T-cell (primary cell): ENCODE data around the gene NDUFA5. TPM values are rescaled to one million over a fixed set of nuclear protein-coding genes. Genes with fewer than 3 reads are reported as not detected.

ENCODE experiments used
- ATAC-seq, 4 experiments: fragments of 200-7000 bp in 3 of 4; fragments of 150-1000 bp in 1 of 4; cut with Tn5 transposase; replicated peaks in 1 of 4; 1 replicate in 3 of 4; 2 replicates in 1 of 4; pipeline ENCODE4 v1.10.0; 2021; ENCODE audit warnings: moderate library complexity in 3 of 4, mild to moderate bottlenecking in 2 of 4, moderate number of reproducible peaks in 1 of 4
- CTCF ChIA-PET, 2 donors: fragments of 300-600 bp; sonication (Branson Sonifier 250); formaldehyde crosslinking; loops; one replicate each; lab custom pipeline; 2022; ENCODE audit warnings: antibody characterized with exemption in 2 of 2; lab: Charles Lee
- POLR2A ChIA-PET, 2 donors: fragments of 300-600 bp; sonication (Branson Sonifier 250); formaldehyde crosslinking; loops; one replicate each; lab custom pipeline; 2022; ENCODE audit warnings: antibody characterized with exemption in 2 of 2; lab: Charles Lee
- DNase-seq, 35 experiments: peaks; one replicate each; pipeline versions ENCODE4 v3.0.0 to v3.0.0-alpha.2; 2013 to 2023
- H3K27ac ChIP-seq: one replicate; pipeline ENCODE4 v1.5.1; 2013; ENCODE audit warnings: low read length
- H3K27me3 ChIP-seq, 2 experiments: replicated peaks in 1 of 2; 1 replicate in 1 of 2; 2 replicates in 1 of 2; pipeline versions ENCODE4 v1.6.1 to v1.7.0; 2013; ENCODE audit warnings: low read length in 1 of 2, mixed read lengths in 1 of 2; ENCODE audit not compliant: control insufficient read depth in 2 of 2, insufficient read depth in 2 of 2; ENCODE audit errors: extremely low read depth in 1 of 2
- H3K36me3 ChIP-seq, 2 donors: 1 replicate in 1 of 2; 2 replicates in 1 of 2; pipeline versions ENCODE4 v1.6.1 to v1.7.0; 2013; ENCODE audit warnings: low read length in 1 of 2; ENCODE audit not compliant: control insufficient read depth in 2 of 2, insufficient read depth in 1 of 2; ENCODE audit errors: extremely low read depth in 1 of 2
- H3K4me1 ChIP-seq, 2 experiments: 1 replicate in 1 of 2; 2 replicates in 1 of 2; pipeline versions ENCODE4 v1.6.1 to v1.7.0; 2013; ENCODE audit warnings: low read length in 2 of 2, mixed read lengths in 1 of 2; ENCODE audit not compliant: insufficient read depth in 2 of 2, control insufficient read depth in 1 of 2; ENCODE audit errors: extremely low read depth in 1 of 2
- H3K4me3 ChIP-seq, 2 donors: 1 replicate in 1 of 2; 2 replicates in 1 of 2; pipeline versions ENCODE4 v1.5.1 to v1.7.0; 2013; ENCODE audit warnings: mild to moderate bottlenecking in 2 of 2, low read length in 1 of 2, moderate library complexity in 1 of 2; ENCODE audit not compliant: control insufficient read depth in 1 of 2; ENCODE audit errors: extremely low read depth in 1 of 2
- H3K9me3 ChIP-seq: 2 replicates; pipeline ENCODE4 v1.7.0; 2013
- H3K27ac Mint-ChIP-seq, 2 donors: one replicate each; pipeline ENCODE4 v1.8.0; 2020 to 2021; ENCODE audit warnings: mild to moderate bottlenecking in 2 of 2, mixed read lengths in 2 of 2
- H3K27me3 Mint-ChIP-seq, 2 donors: one replicate each; pipeline ENCODE4 v1.8.0; 2021 to 2022; ENCODE audit warnings: mixed read lengths in 2 of 2
- H3K36me3 Mint-ChIP-seq: one replicate; pipeline ENCODE4 v1.8.0; 2021; ENCODE audit warnings: mixed read lengths
- H3K4me1 Mint-ChIP-seq, 3 donors: one replicate each; pipeline ENCODE4 v1.8.0; 2020 to 2022; ENCODE audit warnings: mixed read lengths in 3 of 3, mild to moderate bottlenecking in 1 of 3
- H3K4me3 Mint-ChIP-seq, 3 donors: one replicate each; pipeline ENCODE4 v1.8.0; 2020 to 2022; ENCODE audit warnings: mild to moderate bottlenecking in 3 of 3, mixed read lengths in 3 of 3, moderate library complexity in 3 of 3
- H3K9me3 Mint-ChIP-seq, 3 donors: one replicate each; pipeline ENCODE4 v1.8.0; 2020 to 2022; ENCODE audit warnings: mixed read lengths in 3 of 3
- WGBS: methylation state at CpG from one replicate; pipeline ENCODE4 v1.1.5; 2013; ENCODE audit warnings: missing lambda C conversion rate; ENCODE audit not compliant: insufficient coverage; 5-methylcytosine and 5-hydroxymethylcytosine counted together
- total RNA-seq, 35 experiments: library from RNA in 6 of 35; stranded (reverse) in 6 of 35; fragments of 120-200 nt in 1 of 35; gene quantifications; one replicate each; pipeline versions ENCODE4 v1.2.1 to v1.2.4 and lab custom pipeline; 2013 to 2026

The NDUFA5 gene
- total RNA-seq, 5 donors from 2014 or later (not counting 1 experiment from before 2014, with no cell fraction given) = 47.0 to 56.5 (median 48.8) TPM

GRCh38 chr7:123569352-123570010, 11.9 kb upstream of the NDUFA5 start:
- 0% methylated on average over 1 of the region's 2 CpGs for WGBS
- peak in 1 of 4 experiments; percentile 10 for ATAC-seq
- no peak overlapping the region for H3K27ac Mint-ChIP-seq

GRCh38 chr7:123562121-123562520, 4.5 kb upstream of the NDUFA5 start:
- ChIA-PET POLR2A (interaction anchor here in 1 of 2 donors (0.6 kb wide), 1 partner anchor 27 kb away, joined by 4 read pairs; no protein-coding TSS in a partner anchor), CTCF (interaction anchor here (0.6 to 1.2 kb wide), 2 partner anchors 17 to 173 kb away, joined by 3 to 6 read pairs; no protein-coding TSS in a partner anchor)
- no peaks in the 10 kb centered on the region for H3K36me3 Mint-ChIP-seq
- peaks cover 2 to 10% of the 10 kb centered on the region in 2 donors for H3K27me3 Mint-ChIP-seq
- DNase-seq (no peak), ATAC-seq (no peak)
- H3K27me3 ChIP-seq = no peaks in the 10 kb centered on the region
- no peak overlapping the region for H3K27ac Mint-ChIP-seq
- H3K4me1 ChIP-seq = peaks cover 4 to 5% of the 10 kb centered on the region in 2 experiments
- H3K36me3 ChIP-seq = no peaks in the 10 kb centered on the region
- H3K9me3 ChIP-seq = no peaks in the 10 kb centered on the region
- no peak overlapping the region for H3K27ac ChIP-seq
- no peak overlapping the region for H3K4me3 ChIP-seq
- no peaks in the 10 kb centered on the region for H3K9me3 Mint-ChIP-seq
- H3K4me3 Mint-ChIP-seq = no peak overlapping the region
- H3K4me1 Mint-ChIP-seq = no peaks in the 10 kb centered on the region

More at GRCh38 chr7:123569352-123570010, 11.9 kb upstream of the NDUFA5 start:
- H3K4me3 ChIP-seq = no peak overlapping the region
- H3K9me3 ChIP-seq = no peaks in the 10 kb centered on the region
- ChIA-PET POLR2A (no interaction called here), CTCF (no interaction called here)
- peaks cover 0 to 3% of the 10 kb centered on the region in 2 experiments for H3K27me3 ChIP-seq
- no peaks in the 10 kb centered on the region for H3K4me1 ChIP-seq
- Mint-ChIP-seq H3K27me3 (peaks cover 0 to 7% of the 10 kb centered on the region in 2 donors), H3K4me1 (no peaks in the 10 kb centered on the region), H3K9me3 (no peaks in the 10 kb centered on the region), H3K36me3 (no peaks in the 10 kb centered on the region), H3K4me3 (no peak overlapping the region)
- H3K27ac ChIP-seq = no peak overlapping the region
- DNase-seq = no peak
- H3K36me3 ChIP-seq = no peaks in the 10 kb centered on the region

DNA sequence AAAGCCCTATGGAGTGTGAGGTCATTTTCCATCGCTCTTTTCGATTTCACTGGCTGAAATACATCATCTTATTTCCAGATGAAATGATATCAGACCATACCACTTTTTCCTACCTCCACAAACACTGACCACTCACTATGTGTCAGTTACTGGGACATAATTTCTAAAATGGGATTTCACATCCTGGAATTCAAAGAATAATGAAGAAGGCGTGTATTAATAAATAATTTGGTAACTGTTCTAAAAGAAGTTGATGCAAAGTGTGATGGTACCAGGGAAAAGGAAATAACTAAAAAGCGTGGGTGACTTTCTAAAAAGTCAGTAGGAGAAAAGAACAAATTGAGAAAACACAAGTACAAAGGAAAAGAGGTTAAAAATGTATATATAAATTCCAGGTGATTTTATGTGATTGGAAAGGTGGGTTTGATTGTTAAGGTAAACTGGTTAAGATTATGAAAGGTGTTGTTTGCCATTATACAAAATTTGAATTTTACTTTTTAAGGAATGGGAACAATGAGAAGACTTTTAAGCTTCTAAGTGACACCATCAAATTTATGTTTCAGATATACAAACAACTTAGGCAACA, 764 bp upstream of the NDUFA5 start:
- Mint-ChIP-seq H3K4me3 (no peak overlapping the region), H3K27ac (no peak overlapping the region), H3K9me3 (no peaks in the 10 kb centered on the region), H3K27me3 (peaks cover 2 to 6% of the 10 kb centered on the region in 2 donors), H3K36me3 (peaks cover under 1% of the 10 kb centered on the region), H3K4me1 (peaks cover 4 to 5% (median 5%) of the 10 kb centered on the region in 3 donors)
- ATAC-seq (no peak), DNase-seq (no peak)
- H3K4me3 ChIP-seq = peak overlapping the region; percentile 76 to 97
- POLR2A ChIA-PET = interaction anchor here (0.5 to 2.5 kb wide), 4 partner anchors 23 to 190 kb away, joined by 4 to 16 read pairs (median 4); partner anchors contain the start of genes IQUB (in 2 of the 2) and WASL (in 1 of the 2)
- CTCF ChIA-PET = interaction anchor here (0.9 to 2.9 kb wide), 7 partner anchors 14 to 191 kb away, joined by 3 to 29 read pairs (median 3); partner anchors contain the start of genes IQUB (in 1 of the 2) and WASL (in 1 of the 2)
- H3K27ac ChIP-seq = peak overlapping the region; percentile 84
- 94% methylated on average over 2 of the region's 4 CpGs for WGBS
- no peaks in the 10 kb centered on the region for H3K27me3 ChIP-seq
- no peaks in the 10 kb centered on the region for H3K9me3 ChIP-seq
- peaks cover 10 to 12% of the 10 kb centered on the region in 2 experiments for H3K4me1 ChIP-seq
- H3K36me3 ChIP-seq = peaks cover 0 to 7% of the 10 kb centered on the region in 2 donors

DNA sequence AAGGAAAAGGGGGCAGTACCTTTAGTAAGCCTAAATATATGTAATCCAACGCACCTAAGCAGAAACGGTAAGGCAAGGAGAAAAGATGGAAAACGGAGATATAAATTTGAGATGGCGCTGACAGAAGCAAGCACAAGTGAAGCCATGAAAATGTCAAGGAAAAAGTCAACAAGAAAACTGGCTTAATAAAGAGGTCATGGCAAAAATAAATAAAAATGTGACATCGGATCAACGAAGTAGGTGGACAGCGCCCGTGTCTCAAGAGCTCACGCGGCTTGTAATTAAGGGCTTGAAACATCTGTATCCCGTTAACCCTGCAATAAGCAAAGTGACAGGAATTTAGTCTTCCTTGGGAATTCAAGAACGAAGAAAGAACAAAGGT, 611 bp downstream of the NDUFA5 start:
- no peaks in the 10 kb centered on the region for H3K9me3 ChIP-seq
- no peak for ATAC-seq
- peaks cover 10 to 12% of the 10 kb centered on the region in 2 experiments for H3K4me1 ChIP-seq
- POLR2A ChIA-PET = interaction anchor here in 1 of 2 donors (0.5 to 2.5 kb wide), 3 partner anchors 22 to 192 kb away, joined by 3 to 16 read pairs (median 3); partner anchors contain the start of gene WASL
- H3K36me3 Mint-ChIP-seq = peaks cover 12% of the 10 kb centered on the region
- peaks cover 0 to 11% of the 10 kb centered on the region in 2 donors for H3K36me3 ChIP-seq
- H3K4me3 Mint-ChIP-seq = no peak overlapping the region
- no peak overlapping the region for H3K27ac Mint-ChIP-seq
- CTCF ChIA-PET = interaction anchor here (0.5 to 2.9 kb wide), 3 partner anchors 17 to 191 kb away, joined by 3 to 29 read pairs (median 3); no protein-coding TSS in a partner anchor
- H3K4me1 Mint-ChIP-seq = peaks cover 12 to 15% (median 15%) of the 10 kb centered on the region in 3 donors
- H3K27me3 ChIP-seq = no peaks in the 10 kb centered on the region
- peak overlapping the region; percentile 76 to 97 for H3K4me3 ChIP-seq
- H3K9me3 Mint-ChIP-seq = no peaks in the 10 kb centered on the region
- 4% methylated on average over 8 of the region's 12 CpGs for WGBS
- peaks cover 2 to 6% of the 10 kb centered on the region in 2 donors for H3K27me3 Mint-ChIP-seq
- peak overlapping the region; percentile 84 for H3K27ac ChIP-seq
- no peak for DNase-seq

GRCh38 chr7:123555484-123555883, 2.1 kb downstream of the NDUFA5 start:
- Histone ChIP-seq H3K4me3 (no peak overlapping the region), H3K9me3 (no peaks in the 10 kb centered on the region), H3K27ac (no peak overlapping the region), H3K27me3 (no peaks in the 10 kb centered on the region), H3K4me1 (peaks cover 10 to 12% of the 10 kb centered on the region in 2 experiments), H3K36me3 (peaks cover 0 to 13% of the 10 kb centered on the region in 2 donors)
- POLR2A ChIA-PET = no interaction called here
- ATAC-seq (no peak), DNase-seq (no peak)
- H3K9me3 Mint-ChIP-seq = no peaks in the 10 kb centered on the region
- peaks cover 17% of the 10 kb centered on the region for H3K36me3 Mint-ChIP-seq
- no peaks in the 10 kb centered on the region for H3K27me3 Mint-ChIP-seq
- CTCF ChIA-PET = interaction anchor here in 1 of 2 donors (1.3 kb wide), 1 partner anchor 61 kb away, joined by 3 read pairs; no protein-coding TSS in a partner anchor
- no peak overlapping the region for H3K27ac Mint-ChIP-seq
- H3K4me1 Mint-ChIP-seq = peaks cover 12 to 17% (median 15%) of the 10 kb centered on the region in 3 donors
- no peak overlapping the region for H3K4me3 Mint-ChIP-seq

GRCh38 chr7:123553159-123553558, 4.5 kb downstream of the NDUFA5 start:
- ChIA-PET CTCF (interaction anchor here in 1 of 2 donors (1.2 to 1.3 kb wide), 2 partner anchors 18 to 59 kb away, joined by 3 to 5 read pairs; no protein-coding TSS in a partner anchor), POLR2A (no interaction called here)
- Histone ChIP-seq H3K4me3 (no peak overlapping the region), H3K27ac (no peak overlapping the region), H3K9me3 (no peaks in the 10 kb centered on the region), H3K36me3 (peaks cover 0 to 24% of the 10 kb centered on the region in 2 donors), H3K4me1 (peaks cover 9 to 10% of the 10 kb centered on the region in 2 experiments), H3K27me3 (no peaks in the 10 kb centered on the region)
- H3K27ac Mint-ChIP-seq = no peak overlapping the region
- no CpG with 5 or more reads among the region's 3 CpGs for WGBS
- H3K4me1 Mint-ChIP-seq = peaks cover 28 to 34% (median 34%) of the 10 kb centered on the region in 3 donors
- no peaks in the 10 kb centered on the region for H3K9me3 Mint-ChIP-seq
- no peaks in the 10 kb centered on the region for H3K27me3 Mint-ChIP-seq
- DNase-seq (no peak), ATAC-seq (no peak)
- H3K4me3 Mint-ChIP-seq = no peak overlapping the region
- H3K36me3 Mint-ChIP-seq = peaks cover 35% of the 10 kb centered on the region
